HepG2 (cell line): Measurements from ENCODE around the gene LSMEM2. TPM values are rescaled to one million over a fixed set of nuclear protein-coding genes. Genes with fewer than 3 reads are reported as not detected.
A peak's percentile ranks its signal among the peaks of the same experiment; 100 is the strongest.

Source experiments
- ADNP ChIP-seq: sonication (generic); formaldehyde crosslinking; IDR thresholded peaks from 2 replicates; pipeline ENCODE4 v1.4.0; 2020; ENCODE audit warnings: missing genetic modification reagents
- MYC ChIP-seq: sonication (generic); formaldehyde crosslinking; IDR thresholded peaks from 2 replicates; pipeline ENCODE4 v1.9.0; 2021; ENCODE audit warnings: missing genetic modification reagents, borderline replicate concordance
- PAF1 ChIP-seq: IDR thresholded peaks from 2 replicates; pipeline ENCODE4 v1.6.1; 2016; ENCODE audit warnings: missing genetic modification reagents, missing compliant biosample characterization
- RBM22 ChIP-seq: fragments of 200-400 bp; formaldehyde crosslinking; optimal IDR thresholded peaks from 2 replicates; pipeline ENCODE3; 2017; ENCODE audit warnings: mild to moderate bottlenecking, low read length, moderate library complexity
- ZFP36L1 ChIP-seq: sonication (generic); formaldehyde crosslinking; IDR thresholded peaks from 2 replicates; pipeline ENCODE4 v1.8.0; 2022; ENCODE audit warnings: mild to moderate bottlenecking, missing genetic modification reagents, moderate library complexity
- ZNF329 ChIP-seq: sonication (generic); formaldehyde crosslinking; IDR thresholded peaks from 2 replicates; pipeline ENCODE4 v1.9.0; 2021; ENCODE audit warnings: low read depth, mild to moderate bottlenecking, missing genetic modification reagents
- ZNF549 ChIP-seq: sonication (generic); formaldehyde crosslinking; IDR thresholded peaks from 2 replicates; pipeline ENCODE4 v1.5.0; 2020; ENCODE audit warnings: missing genetic modification reagents
- ZNF562 ChIP-seq: sonication (generic); formaldehyde crosslinking; IDR thresholded peaks from 2 replicates; pipeline ENCODE4 v1.8.0; 2022; ENCODE audit warnings: missing genetic modification reagents, borderline replicate concordance
- ZNF564 ChIP-seq: sonication (generic); formaldehyde crosslinking; IDR thresholded peaks from 2 replicates; pipeline ENCODE4 v1.8.1; 2023; ENCODE audit warnings: mild to moderate bottlenecking, missing genetic modification reagents
- polyA plus RNA-seq, 8 experiments: library from polyadenylated mRNA; depleted of rRNA in 3 of 8; stranded (reverse) in 7 of 8; unstranded in 1 of 8; fragments of >200 nt; fragmentation: Illumina TruSeq in 4 of 8; extraction: Trizol in 4 of 8; gene quantifications; 2 replicates each; pipeline versions ENCODE4 v1.2.1 to v1.2.3, GENCODE V29; 2011 to 2016; ENCODE audit warnings: low read depth in 4 of 8, missing spikeins in 1 of 8, mixed read lengths in 1 of 8; ENCODE audit not compliant: insufficient read depth in 1 of 8
- total RNA-seq, 5 experiments: library from RNA; depleted of rRNA; stranded (reverse); fragments of >200 nt; fragmentation: Illumina TruSeq; extraction: Trizol; gene quantifications; 2 replicates each; pipeline ENCODE4 v1.2.3, GENCODE V29; 2016; ENCODE audit warnings: low read depth in 1 of 5
- TF ChIP-seq, protein P1 (sequence below): sonication (generic); formaldehyde crosslinking; IDR thresholded peaks from 2 replicates; pipeline ENCODE4 v1.4.0; 2020; ENCODE audit warnings: mild to moderate bottlenecking, missing genetic modification reagents
- TF ChIP-seq, protein P2 (sequence below): sonication (generic); formaldehyde crosslinking; IDR thresholded peaks from 2 replicates; pipeline ENCODE4 v1.4.0; 2020; ENCODE audit warnings: missing genetic modification reagents
- TF ChIP-seq, protein P3 (sequence below): IDR thresholded peaks from 2 replicates; pipeline ENCODE4 v1.6.1; 2016
- TF ChIP-seq, protein P4 (sequence below): sonication (generic); formaldehyde crosslinking; IDR thresholded peaks from 2 replicates; pipeline ENCODE4 v1.5.0; 2020; ENCODE audit warnings: mild to moderate bottlenecking, low read depth, missing genetic modification reagents, borderline replicate concordance
- TF ChIP-seq, protein P5 (sequence below): sonication (generic); formaldehyde crosslinking; IDR thresholded peaks from 2 replicates; pipeline ENCODE4 v1.5.0; 2020; ENCODE audit warnings: mild to moderate bottlenecking, missing genetic modification reagents
- TF ChIP-seq, protein P6 (sequence below): sonication (generic); formaldehyde crosslinking; IDR thresholded peaks from 2 replicates; pipeline ENCODE4 v1.4.0; 2020; ENCODE audit warnings: missing genetic modification reagents

Gene LSMEM2
- total and polyA plus RNA-seq, 2 of the 13 experiments (the other 11 are each of a cell fraction or from before 2014, with no cell fraction given): 0.07 to 0.41 TPM

DNA sequence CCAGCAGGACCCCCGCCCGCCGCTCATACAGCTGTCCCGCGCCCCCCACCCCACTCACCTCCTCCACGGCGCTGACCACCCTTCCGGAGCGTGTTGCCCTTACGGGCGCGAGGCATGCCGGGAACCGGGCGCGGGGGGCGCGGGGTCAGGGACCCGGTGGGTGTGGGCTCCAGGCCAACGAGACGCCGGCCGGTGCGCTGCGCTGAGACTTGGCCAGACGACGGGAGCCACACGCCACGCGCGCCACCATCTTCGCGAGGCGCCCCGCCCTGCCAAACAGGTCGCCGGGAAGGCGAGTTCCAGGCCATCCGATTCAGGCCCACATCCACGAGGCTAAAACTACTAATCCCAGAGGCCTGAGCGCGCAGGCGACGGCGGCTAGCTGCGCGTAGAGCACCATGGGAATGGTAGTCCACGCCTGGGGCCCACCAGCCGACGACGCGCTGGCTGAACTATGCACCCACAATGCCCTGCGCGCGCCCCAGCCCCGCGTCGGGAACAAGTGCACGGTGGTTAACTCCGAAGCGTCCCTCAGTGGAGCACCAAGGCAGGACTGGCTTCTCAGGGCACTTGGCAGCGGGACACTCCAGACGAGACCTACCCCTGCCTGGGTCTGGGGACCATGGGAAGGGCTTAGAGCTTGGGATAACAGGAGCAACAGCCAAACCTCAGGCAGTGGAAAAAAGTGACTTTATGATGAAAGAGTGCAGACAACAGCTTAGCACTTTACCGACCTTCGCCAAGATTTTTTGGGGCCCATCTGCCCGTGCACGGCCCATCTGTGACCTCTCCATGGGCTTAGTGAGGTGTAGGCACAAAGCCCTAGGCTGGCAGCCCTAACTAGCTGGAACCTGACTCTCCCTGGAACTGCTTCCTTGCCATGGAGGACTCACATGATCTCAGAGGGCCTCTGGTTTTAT is 13.5 kb downstream of the LSMEM2 start, which contains the start of gene IFRD2 (continued):
- TF ChIP-seq PAF1 (CRISPR knock-in tag) (no peak), ZNF329 (CRISPR knock-in tag) (no peak), ZFP36L1 (CRISPR knock-in tag) (no peak), ZNF549 (CRISPR knock-in tag) (no peak), MYC (CRISPR knock-in tag) (peak; percentile 76; the same call in 1 of the 2 replicates), ZNF564 (peak; percentile 87), ADNP (CRISPR knock-in tag) (no peak), RBM22 (no peak), ZNF562 (no peak)
- TF ChIP-seq, protein P1, sequence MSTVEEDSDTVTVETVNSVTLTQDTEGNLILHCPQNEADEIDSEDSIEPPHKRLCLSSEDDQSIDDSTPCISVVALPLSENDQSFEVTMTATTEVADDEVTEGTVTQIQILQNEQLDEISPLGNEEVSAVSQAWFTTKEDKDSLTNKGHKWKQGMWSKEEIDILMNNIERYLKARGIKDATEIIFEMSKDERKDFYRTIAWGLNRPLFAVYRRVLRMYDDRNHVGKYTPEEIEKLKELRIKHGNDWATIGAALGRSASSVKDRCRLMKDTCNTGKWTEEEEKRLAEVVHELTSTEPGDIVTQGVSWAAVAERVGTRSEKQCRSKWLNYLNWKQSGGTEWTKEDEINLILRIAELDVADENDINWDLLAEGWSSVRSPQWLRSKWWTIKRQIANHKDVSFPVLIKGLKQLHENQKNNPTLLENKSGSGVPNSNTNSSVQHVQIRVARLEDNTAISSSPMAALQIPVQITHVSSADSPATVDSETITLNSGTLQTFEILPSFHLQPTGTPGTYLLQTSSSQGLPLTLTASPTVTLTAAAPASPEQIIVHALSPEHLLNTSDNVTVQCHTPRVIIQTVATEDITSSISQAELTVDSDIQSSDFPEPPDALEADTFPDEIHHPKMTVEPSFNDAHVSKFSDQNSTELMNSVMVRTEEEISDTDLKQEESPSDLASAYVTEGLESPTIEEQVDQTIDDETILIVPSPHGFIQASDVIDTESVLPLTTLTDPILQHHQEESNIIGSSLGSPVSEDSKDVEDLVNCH (CRISPR knock-in tag): 0 out of 2 replicates have a peak, but pooled peaks have one; percentile 39
- TF ChIP-seq, protein P2, sequence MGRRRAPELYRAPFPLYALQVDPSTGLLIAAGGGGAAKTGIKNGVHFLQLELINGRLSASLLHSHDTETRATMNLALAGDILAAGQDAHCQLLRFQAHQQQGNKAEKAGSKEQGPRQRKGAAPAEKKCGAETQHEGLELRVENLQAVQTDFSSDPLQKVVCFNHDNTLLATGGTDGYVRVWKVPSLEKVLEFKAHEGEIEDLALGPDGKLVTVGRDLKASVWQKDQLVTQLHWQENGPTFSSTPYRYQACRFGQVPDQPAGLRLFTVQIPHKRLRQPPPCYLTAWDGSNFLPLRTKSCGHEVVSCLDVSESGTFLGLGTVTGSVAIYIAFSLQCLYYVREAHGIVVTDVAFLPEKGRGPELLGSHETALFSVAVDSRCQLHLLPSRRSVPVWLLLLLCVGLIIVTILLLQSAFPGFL: no peak
- TF ChIP-seq, protein P3, sequence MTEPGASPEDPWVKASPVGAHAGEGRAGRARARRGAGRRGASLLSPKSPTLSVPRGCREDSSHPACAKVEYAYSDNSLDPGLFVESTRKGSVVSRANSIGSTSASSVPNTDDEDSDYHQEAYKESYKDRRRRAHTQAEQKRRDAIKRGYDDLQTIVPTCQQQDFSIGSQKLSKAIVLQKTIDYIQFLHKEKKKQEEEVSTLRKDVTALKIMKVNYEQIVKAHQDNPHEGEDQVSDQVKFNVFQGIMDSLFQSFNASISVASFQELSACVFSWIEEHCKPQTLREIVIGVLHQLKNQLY (CRISPR knock-in tag): no peak
- TF ChIP-seq, protein P4, sequence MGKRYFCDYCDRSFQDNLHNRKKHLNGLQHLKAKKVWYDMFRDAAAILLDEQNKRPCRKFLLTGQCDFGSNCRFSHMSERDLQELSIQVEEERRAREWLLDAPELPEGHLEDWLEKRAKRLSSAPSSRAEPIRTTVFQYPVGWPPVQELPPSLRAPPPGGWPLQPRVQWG (CRISPR knock-in tag): no peak
- TF ChIP-seq, protein P5, sequence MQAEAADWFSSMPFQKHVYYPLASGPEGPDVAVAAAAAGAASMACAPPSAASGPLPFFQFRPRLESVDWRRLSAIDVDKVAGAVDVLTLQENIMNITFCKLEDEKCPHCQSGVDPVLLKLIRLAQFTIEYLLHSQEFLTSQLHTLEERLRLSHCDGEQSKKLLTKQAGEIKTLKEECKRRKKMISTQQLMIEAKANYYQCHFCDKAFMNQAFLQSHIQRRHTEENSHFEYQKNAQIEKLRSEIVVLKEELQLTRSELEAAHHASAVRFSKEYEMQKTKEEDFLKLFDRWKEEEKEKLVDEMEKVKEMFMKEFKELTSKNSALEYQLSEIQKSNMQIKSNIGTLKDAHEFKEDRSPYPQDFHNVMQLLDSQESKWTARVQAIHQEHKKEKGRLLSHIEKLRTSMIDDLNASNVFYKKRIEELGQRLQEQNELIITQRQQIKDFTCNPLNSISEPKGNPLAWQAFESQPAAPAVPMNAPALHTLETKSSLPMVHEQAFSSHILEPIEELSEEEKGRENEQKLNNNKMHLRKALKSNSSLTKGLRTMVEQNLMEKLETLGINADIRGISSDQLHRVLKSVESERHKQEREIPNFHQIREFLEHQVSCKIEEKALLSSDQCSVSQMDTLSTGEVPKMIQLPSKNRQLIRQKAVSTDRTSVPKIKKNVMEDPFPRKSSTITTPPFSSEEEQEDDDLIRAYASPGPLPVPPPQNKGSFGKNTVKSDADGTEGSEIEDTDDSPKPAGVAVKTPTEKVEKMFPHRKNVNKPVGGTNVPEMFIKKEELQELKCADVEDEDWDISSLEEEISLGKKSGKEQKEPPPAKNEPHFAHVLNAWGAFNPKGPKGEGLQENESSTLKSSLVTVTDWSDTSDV (CRISPR knock-in tag): no peak
- TF ChIP-seq, protein P6, sequence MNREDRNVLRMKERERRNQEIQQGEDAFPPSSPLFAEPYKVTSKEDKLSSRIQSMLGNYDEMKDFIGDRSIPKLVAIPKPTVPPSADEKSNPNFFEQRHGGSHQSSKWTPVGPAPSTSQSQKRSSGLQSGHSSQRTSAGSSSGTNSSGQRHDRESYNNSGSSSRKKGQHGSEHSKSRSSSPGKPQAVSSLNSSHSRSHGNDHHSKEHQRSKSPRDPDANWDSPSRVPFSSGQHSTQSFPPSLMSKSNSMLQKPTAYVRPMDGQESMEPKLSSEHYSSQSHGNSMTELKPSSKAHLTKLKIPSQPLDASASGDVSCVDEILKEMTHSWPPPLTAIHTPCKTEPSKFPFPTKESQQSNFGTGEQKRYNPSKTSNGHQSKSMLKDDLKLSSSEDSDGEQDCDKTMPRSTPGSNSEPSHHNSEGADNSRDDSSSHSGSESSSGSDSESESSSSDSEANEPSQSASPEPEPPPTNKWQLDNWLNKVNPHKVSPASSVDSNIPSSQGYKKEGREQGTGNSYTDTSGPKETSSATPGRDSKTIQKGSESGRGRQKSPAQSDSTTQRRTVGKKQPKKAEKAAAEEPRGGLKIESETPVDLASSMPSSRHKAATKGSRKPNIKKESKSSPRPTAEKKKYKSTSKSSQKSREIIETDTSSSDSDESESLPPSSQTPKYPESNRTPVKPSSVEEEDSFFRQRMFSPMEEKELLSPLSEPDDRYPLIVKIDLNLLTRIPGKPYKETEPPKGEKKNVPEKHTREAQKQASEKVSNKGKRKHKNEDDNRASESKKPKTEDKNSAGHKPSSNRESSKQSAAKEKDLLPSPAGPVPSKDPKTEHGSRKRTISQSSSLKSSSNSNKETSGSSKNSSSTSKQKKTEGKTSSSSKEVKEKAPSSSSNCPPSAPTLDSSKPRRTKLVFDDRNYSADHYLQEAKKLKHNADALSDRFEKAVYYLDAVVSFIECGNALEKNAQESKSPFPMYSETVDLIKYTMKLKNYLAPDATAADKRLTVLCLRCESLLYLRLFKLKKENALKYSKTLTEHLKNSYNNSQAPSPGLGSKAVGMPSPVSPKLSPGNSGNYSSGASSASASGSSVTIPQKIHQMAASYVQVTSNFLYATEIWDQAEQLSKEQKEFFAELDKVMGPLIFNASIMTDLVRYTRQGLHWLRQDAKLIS (CRISPR knock-in tag): no peak
